ENCODE results near the gene RTN4. TPM values are rescaled to one million over a fixed set of nuclear protein-coding genes. Genes with fewer than 3 reads are reported as not detected.
A peak's percentile ranks its signal among the peaks of the same experiment; 100 is the strongest.

The RTN4 gene
- total and polyA plus RNA-seq, 2 experiments from 2014 or later: 284 to 455 TPM

DNA sequence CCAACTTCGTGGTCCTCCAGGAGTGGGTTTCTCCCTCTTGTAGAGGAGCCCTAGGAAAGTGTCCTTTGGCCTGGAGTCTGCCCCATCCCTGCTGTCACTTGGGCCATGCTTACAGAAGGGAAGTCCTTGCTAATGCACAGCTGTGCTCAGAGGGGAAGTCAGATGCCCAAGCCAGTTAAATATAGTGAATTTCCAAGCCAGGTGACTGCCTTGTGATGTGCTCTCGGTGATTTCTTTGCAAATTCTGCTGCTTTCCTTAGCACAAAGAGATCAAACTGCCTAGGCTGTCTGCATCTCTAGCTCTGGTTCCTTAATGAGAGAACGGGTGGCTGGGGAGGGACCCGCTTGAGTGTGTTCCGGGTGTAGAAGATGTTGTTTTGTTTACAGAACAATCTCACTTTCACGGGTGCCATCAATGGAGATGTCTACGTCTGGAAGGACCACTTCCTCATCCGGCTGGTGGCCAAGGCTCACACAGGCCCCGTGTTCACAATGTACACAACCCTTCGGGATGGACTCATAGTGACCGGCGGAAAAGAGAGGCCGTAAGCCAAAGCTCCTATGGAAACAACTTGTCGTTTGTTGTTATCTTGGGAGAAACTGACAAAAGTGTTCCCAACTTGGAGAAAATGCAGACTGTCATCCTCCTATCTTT lies 91.4 kb downstream of the RTN4 start:
- no peaks in the 10 kb centered on the region for H3K79me2 ChIP-seq
- TF ChIP-seq CTCF (IDR thresholded peaks at IDR 0.05; ENCODE audit: poor library complexity) (no peak), EZH2 (IDR thresholded peaks at IDR 0.05; ENCODE audit: borderline replicate concordance) (no peak), EZH2phosphoT487 (IDR thresholded peaks at IDR 0.05; ENCODE audit: low read depth, severe bottlenecking, unreplicated experiment) (no peak)
- DNase-seq (ENCODE audit: low spot score): no peak
- H3K4me1 ChIP-seq (ENCODE audit: insufficient read depth): peaks cover 5% of the 10 kb centered on the region
- H2AFZ ChIP-seq: no peak overlapping the region
- H3K9me2 ChIP-seq (replicated peaks; ENCODE audit: insufficient read depth): no peaks in the 10 kb centered on the region
- WGBS (ENCODE audit: low lambda C conversion rate, missing lambda C conversion rate): 91% methylated on average over 14 of the region's 14 CpGs
- H3K36me3 ChIP-seq (replicated peaks; ENCODE audit: insufficient read depth, low read depth): no peaks in the 10 kb centered on the region
- H3K27ac ChIP-seq: no peak overlapping the region
- H3K27me3 ChIP-seq: no peaks in the 10 kb centered on the region
- no peak overlapping the region for H3K4me3 ChIP-seq
- no peak overlapping the region for H3K4me2 ChIP-seq
- no peaks in the 10 kb centered on the region for H3K9me3 ChIP-seq (ENCODE audit: low read depth)
- no peaks in the 10 kb centered on the region for H4K20me1 ChIP-seq (ENCODE audit: insufficient read depth, poor library complexity, severe bottlenecking)

- Histone ChIP-seq H3K27ac (no peak overlapping the region), H3K27me3 (no peaks in the 10 kb centered on the region), H3K79me2 (no peaks in the 10 kb centered on the region), H2AFZ (no peak overlapping the region), H3K9me2 (replicated peaks; ENCODE audit: insufficient read depth) (no peaks in the 10 kb centered on the region), H3K36me3 (replicated peaks; ENCODE audit: insufficient read depth, low read depth) (no peaks in the 10 kb centered on the region), H3K4me2 (no peak overlapping the region), H3K4me1 (ENCODE audit: insufficient read depth) (peaks cover 5% of the 10 kb centered on the region), H4K20me1 (ENCODE audit: insufficient read depth, poor library complexity, severe bottlenecking) (no peaks in the 10 kb centered on the region), H3K4me3 (no peak overlapping the region), H3K9me3 (ENCODE audit: low read depth) (no peaks in the 10 kb centered on the region)
- no peak for DNase-seq (ENCODE audit: low spot score)
- no peak for TF ChIP-seq EZH2phosphoT487 (IDR thresholded peaks at IDR 0.05; ENCODE audit: low read depth, severe bottlenecking, unreplicated experiment)
- no peak for TF ChIP-seq EZH2 (IDR thresholded peaks at IDR 0.05; ENCODE audit: borderline replicate concordance)
- TF ChIP-seq CTCF (IDR thresholded peaks at IDR 0.05; ENCODE audit: poor library complexity): no peak
- 89% methylated on average over 18 of the region's 18 CpGs for WGBS (ENCODE audit: low lambda C conversion rate, missing lambda C conversion rate)
Measured at GRCh38 chr2:54957321-54957999, 92.8 kb downstream of the RTN4 start.

- H2AFZ ChIP-seq: peak overlapping the region; percentile 32
- TF ChIP-seq CTCF (IDR thresholded peaks at IDR 0.05; ENCODE audit: poor library complexity): no peak
Measured at GRCh38 chr2:54956111-54956627, 94.1 kb downstream of the RTN4 start.

More at GRCh38 chr2:54956111-54956627, 94.1 kb downstream of the RTN4 start:
- no peak overlapping the region for H3K4me3 ChIP-seq
- 56% methylated on average over 2 of the region's 2 CpGs for WGBS (ENCODE audit: low lambda C conversion rate, missing lambda C conversion rate)
- no peak for DNase-seq (ENCODE audit: low spot score)
- H3K79me2 ChIP-seq: no peaks in the 10 kb centered on the region
- no peaks in the 10 kb centered on the region for H3K9me3 ChIP-seq (ENCODE audit: low read depth)
- no peaks in the 10 kb centered on the region for H3K27me3 ChIP-seq
- no peaks in the 10 kb centered on the region for H3K36me3 ChIP-seq (replicated peaks; ENCODE audit: insufficient read depth, low read depth)
- peak overlapping the region; percentile 30 for H3K4me2 ChIP-seq
- peak overlapping the region; percentile 88 for H3K27ac ChIP-seq
- no peaks in the 10 kb centered on the region for H4K20me1 ChIP-seq (ENCODE audit: insufficient read depth, poor library complexity, severe bottlenecking)
- H3K4me1 ChIP-seq (ENCODE audit: insufficient read depth): peaks cover 5% of the 10 kb centered on the region
- H3K9me2 ChIP-seq (replicated peaks; ENCODE audit: insufficient read depth): no peaks in the 10 kb centered on the region
